Lower lobe of right lung (tissue), 2 donors: ENCODE results near the gene SERGEF. TPM values are rescaled to one million over a fixed set of nuclear protein-coding genes. Genes with fewer than 3 reads are reported as not detected.
"Not testable (repeated sequence)": the region's sequence is repeated elsewhere in the genome, so short reads cannot be mapped to it uniquely, and the experiment has no call there.

Source experiments
- ATAC-seq, 2 donors: fragments of 200-7000 bp; cut with Tn5 transposase; one replicate each; pipeline ENCODE4 v1.9.1; 2020 to 2022; ENCODE audit warnings: mild to moderate bottlenecking in 2 of 2, moderate library complexity in 2 of 2
- DNase-seq: peaks from one replicate; pipeline ENCODE4 v3.0.0-alpha.2; 2020
- H3K27ac ChIP-seq: fragments of 200-600 bp; one replicate; pipeline ENCODE4 v1.8.0; 2022
- H3K27me3 ChIP-seq: fragments of 200-600 bp; one replicate; pipeline ENCODE4 v1.8.0; 2022; ENCODE audit warnings: low read depth
- H3K36me3 ChIP-seq: fragments of 200-600 bp; one replicate; pipeline ENCODE4 v1.8.0; 2022; ENCODE audit warnings: mild to moderate bottlenecking
- H3K4me1 ChIP-seq: fragments of 200-600 bp; one replicate; pipeline ENCODE4 v1.8.0; 2022
- H3K4me3 ChIP-seq: fragments of 200-600 bp; one replicate; pipeline ENCODE4 v1.8.0; 2022; ENCODE audit warnings: mild to moderate bottlenecking
- H3K9me3 ChIP-seq: fragments of 200-600 bp; one replicate; pipeline ENCODE4 v1.8.0; 2022
- intact Hi-C: fragments of 100-400 bp; cut with DNase I; formaldehyde crosslinking; loops from one replicate; pipeline ENCODE4 v1.11.0; 2022
- total RNA-seq: library from RNA; stranded (reverse); fragmentation: NEBNext Ultra II Directional; extraction: Animal tissue kit (Norgen Biotek cat#: 25700); gene quantifications from one replicate; pipeline ENCODE4 v1.2.1, GENCODE V29; 2021
- TF ChIP-seq, protein P1 (sequence below): fragments of 200-600 bp; IDR thresholded peaks from one replicate; pipeline ENCODE4 v1.8.0; 2022; ENCODE audit warnings: antibody characterized with exemption, mild to moderate bottlenecking
- donor health status: DM: no; HTN: yes; CAD: no; lungs with severe emphysema.

SERGEF gene
- total RNA-seq, 1 donor from 2014 or later: 28.4 TPM

GRCh38 chr11:17897495-17897894, 115.4 kb downstream of the SERGEF start:
- intact Hi-C loops: no loop called here
- no peaks in the 10 kb centered on the region for H3K4me1 ChIP-seq
- no peak overlapping the region for H3K27ac ChIP-seq
- ATAC-seq: no peak
- H3K9me3 ChIP-seq: no peaks in the 10 kb centered on the region
- TF ChIP-seq, protein P1, sequence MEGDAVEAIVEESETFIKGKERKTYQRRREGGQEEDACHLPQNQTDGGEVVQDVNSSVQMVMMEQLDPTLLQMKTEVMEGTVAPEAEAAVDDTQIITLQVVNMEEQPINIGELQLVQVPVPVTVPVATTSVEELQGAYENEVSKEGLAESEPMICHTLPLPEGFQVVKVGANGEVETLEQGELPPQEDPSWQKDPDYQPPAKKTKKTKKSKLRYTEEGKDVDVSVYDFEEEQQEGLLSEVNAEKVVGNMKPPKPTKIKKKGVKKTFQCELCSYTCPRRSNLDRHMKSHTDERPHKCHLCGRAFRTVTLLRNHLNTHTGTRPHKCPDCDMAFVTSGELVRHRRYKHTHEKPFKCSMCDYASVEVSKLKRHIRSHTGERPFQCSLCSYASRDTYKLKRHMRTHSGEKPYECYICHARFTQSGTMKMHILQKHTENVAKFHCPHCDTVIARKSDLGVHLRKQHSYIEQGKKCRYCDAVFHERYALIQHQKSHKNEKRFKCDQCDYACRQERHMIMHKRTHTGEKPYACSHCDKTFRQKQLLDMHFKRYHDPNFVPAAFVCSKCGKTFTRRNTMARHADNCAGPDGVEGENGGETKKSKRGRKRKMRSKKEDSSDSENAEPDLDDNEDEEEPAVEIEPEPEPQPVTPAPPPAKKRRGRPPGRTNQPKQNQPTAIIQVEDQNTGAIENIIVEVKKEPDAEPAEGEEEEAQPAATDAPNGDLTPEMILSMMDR: no peak
- H3K36me3 ChIP-seq: no peaks in the 10 kb centered on the region
- no peak for DNase-seq
- no peak overlapping the region for H3K4me3 ChIP-seq
- H3K27me3 ChIP-seq: no peaks in the 10 kb centered on the region

- H3K36me3 ChIP-seq, H3K9me3 ChIP-seq, H3K27ac ChIP-seq, DNase-seq, H3K4me1 ChIP-seq, ATAC-seq, intact Hi-C loops, H3K27me3 ChIP-seq, H3K4me3 ChIP-seq: not testable (repeated sequence)
These were observed 116.2 kb downstream of the SERGEF start for GRCh38 chr11:17896496-17897151.

GRCh38 chr11:17894929-17895658, 117.8 kb downstream of the SERGEF start:
- Histone ChIP-seq H3K27ac (no peak overlapping the region), H3K36me3 (no peaks in the 10 kb centered on the region), H3K27me3 (no peaks in the 10 kb centered on the region), H3K9me3 (no peaks in the 10 kb centered on the region), H3K4me3 (no peak overlapping the region), H3K4me1 (no peaks in the 10 kb centered on the region)
- intact Hi-C loops: no loop called here
- peak in 1 of 2 donors; percentile 39 for ATAC-seq
- no peak for DNase-seq
- TF ChIP-seq, protein P1: no peak

DNA sequence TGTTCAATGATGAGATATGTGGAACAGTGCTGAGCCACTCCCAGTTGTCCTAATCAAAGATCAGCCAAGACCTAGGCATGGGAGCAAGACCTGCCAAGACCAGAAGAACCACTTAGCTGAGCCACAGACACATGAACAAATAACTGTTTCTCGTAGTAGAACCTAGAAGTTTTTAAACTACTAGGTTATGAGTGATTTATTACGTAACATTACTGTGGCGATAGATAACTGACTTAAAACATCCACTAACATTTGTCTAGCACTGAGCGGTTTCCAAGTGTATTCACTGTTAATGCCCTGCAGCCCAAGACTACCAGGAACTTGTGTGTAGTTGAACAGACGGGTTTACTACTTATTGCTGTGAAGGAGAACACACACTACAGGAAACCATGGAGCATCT, 120.4 kb downstream of the SERGEF start:
- intact Hi-C loops: no loop called here
- Histone ChIP-seq H3K4me1 (no peaks in the 10 kb centered on the region), H3K27me3 (no peaks in the 10 kb centered on the region), H3K4me3 (no peak overlapping the region), H3K36me3 (no peaks in the 10 kb centered on the region), H3K9me3 (no peaks in the 10 kb centered on the region), H3K27ac (no peak overlapping the region)
- TF ChIP-seq, protein P1: no peak
- DNase-seq: no peak
- ATAC-seq: no peak

DNA sequence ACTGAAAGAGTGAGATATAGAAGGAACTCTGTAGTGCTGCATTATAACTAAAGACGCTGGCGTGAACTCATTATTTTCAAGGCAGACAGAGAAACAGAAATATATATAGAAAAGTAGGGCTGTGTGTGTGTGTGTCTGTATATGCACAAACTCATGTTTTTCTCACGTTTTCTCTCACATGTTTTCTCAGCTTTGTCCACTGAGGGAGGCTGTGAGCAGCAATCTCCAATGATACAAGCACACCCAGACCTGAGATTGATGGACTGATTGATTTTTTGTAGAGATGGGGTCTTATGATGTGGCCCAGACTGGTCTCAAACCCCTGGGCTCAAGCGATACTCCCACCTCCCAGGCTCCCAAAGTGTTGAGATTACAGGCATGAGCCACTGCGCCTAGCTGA, 122.5 kb downstream of the SERGEF start:
- H3K4me1 ChIP-seq: no peaks in the 10 kb centered on the region
- intact Hi-C loops: no loop called here
- DNase-seq (no peak), ATAC-seq (no peak)
- TF ChIP-seq, protein P1: no peak
- no peaks in the 10 kb centered on the region for H3K27me3 ChIP-seq
- no peaks in the 10 kb centered on the region for H3K9me3 ChIP-seq
- H3K27ac ChIP-seq: no peak overlapping the region
- H3K36me3 ChIP-seq: no peaks in the 10 kb centered on the region
- no peak overlapping the region for H3K4me3 ChIP-seq

DNA sequence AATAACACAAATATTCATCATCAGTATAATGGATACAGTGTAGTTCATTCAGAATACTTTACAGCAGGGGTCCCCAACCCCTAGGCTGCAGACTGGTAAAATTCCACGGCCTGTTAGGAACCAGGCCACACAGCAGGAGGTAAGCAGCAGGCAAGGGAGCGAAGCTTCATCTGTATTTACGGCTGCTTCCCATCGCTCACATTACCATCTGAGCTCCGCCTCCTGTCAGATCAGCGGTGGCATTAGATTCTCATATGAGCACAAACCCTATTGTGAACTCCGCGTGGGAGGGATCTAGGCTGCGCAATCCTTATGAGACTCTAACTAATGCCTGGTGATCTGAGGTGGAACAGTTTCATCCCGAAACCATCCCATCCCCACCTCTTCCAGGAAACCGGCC, 125.1 kb downstream of the SERGEF start:
- no peaks in the 10 kb centered on the region for H3K27me3 ChIP-seq
- intact Hi-C loops: no loop called here
- ATAC-seq: no peak
- H3K27ac ChIP-seq: no peak overlapping the region
- no peak overlapping the region for H3K4me3 ChIP-seq
- TF ChIP-seq, protein P1: no peak
- no peak for DNase-seq
- no peaks in the 10 kb centered on the region for H3K4me1 ChIP-seq
- H3K36me3 ChIP-seq: no peaks in the 10 kb centered on the region
- H3K9me3 ChIP-seq: no peaks in the 10 kb centered on the region
